AG04449 (cell line): Measurements from ENCODE around the gene INF2.
A peak's percentile ranks its signal among the peaks of the same experiment; 100 is the strongest.

Experiments used
- CTCF ChIA-PET: fragments of 350-600 bp; formaldehyde crosslinking; extraction: SDS; loops from one replicate; lab custom pipeline; 2021; ENCODE audit warnings: antibody characterized with exemption; lab: Yijun Ruan, JAX
- POLR2A ChIA-PET: fragments of 400-600, 350-600 bp; formaldehyde crosslinking; extraction: SDS; loops from one replicate; lab custom pipeline; 2020; ENCODE audit warnings: antibody characterized with exemption, inconsistent platforms; lab: Yijun Ruan, JAX
- DNase-seq: peaks from one replicate; pipeline ENCODE4 v3.0.0-alpha.2; 2010; ENCODE audit warnings: low read depth, low spot score
- H3K4me3 ChIP-seq: 2 replicates; pipeline ENCODE4 v1.5.1; 2011; ENCODE audit warnings: low read depth, mild to moderate bottlenecking, control low read depth, low read length
- CTCF ChIP-seq: IDR thresholded peaks from one replicate; pipeline ENCODE4 v1.5.1; 2011; ENCODE audit warnings: mild to moderate bottlenecking, moderate library complexity, low read length, control low read depth, inconsistent platforms; ENCODE audit not compliant: insufficient read depth; ENCODE audit errors: missing control alignments

The INF2 gene

DNA sequence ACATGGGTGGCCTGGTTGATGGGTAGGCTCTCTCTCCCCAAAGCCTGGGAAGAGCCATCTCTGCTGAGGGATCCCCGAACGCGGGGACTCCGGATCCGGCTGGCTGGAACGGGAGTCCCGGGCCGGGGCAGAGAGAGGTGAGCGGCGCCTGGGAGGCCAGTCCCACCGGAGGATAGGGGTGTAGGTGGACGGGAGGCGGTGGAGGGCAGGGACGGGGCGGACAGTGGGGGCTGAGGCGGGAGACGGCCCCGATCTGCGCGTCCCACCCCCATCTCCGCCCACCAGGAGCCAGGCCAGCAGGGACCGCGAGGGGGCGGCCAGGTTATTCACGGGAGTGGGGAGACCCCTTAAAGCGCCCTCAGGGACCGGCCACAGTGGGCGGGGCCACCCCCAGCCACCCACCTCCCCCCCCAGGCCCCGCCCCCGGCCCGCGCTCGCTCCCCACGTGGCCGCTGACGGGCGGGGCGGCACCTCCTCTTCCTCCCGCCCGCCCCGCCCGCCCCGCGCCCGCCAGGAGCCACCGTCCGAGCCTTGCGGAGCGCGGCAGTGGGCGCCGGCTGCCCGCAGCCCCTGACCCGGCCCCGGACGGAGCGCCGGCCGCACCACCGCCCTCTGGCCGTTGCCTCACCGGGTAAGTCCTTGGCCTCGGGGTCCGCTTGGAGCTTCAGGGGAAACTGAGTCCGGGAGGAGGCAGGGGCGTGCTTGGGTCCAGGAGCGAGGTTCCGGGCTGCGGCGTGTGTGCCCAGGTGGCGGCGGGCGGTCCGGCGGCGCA, at the start of gene INF2:
Gene INF2, plus strand, starts transcription at position 510 of the 772 bp plus-strand sequence. CDS start 11,748 bp downstream, outside the sequence.
- TF ChIP-seq CTCF: no peak
- ChIA-PET POLR2A (no interaction called here), CTCF (interaction anchor here (1.4 to 2.4 kb wide), 5 partner anchors 8 to 137 kb away, joined by 4 to 18 read pairs (median 4); no protein-coding TSS in a partner anchor)
- DNase-seq: no peak
- peak within 1 kb of the TSS; percentile 88 for H3K4me3 ChIP-seq

DNA sequence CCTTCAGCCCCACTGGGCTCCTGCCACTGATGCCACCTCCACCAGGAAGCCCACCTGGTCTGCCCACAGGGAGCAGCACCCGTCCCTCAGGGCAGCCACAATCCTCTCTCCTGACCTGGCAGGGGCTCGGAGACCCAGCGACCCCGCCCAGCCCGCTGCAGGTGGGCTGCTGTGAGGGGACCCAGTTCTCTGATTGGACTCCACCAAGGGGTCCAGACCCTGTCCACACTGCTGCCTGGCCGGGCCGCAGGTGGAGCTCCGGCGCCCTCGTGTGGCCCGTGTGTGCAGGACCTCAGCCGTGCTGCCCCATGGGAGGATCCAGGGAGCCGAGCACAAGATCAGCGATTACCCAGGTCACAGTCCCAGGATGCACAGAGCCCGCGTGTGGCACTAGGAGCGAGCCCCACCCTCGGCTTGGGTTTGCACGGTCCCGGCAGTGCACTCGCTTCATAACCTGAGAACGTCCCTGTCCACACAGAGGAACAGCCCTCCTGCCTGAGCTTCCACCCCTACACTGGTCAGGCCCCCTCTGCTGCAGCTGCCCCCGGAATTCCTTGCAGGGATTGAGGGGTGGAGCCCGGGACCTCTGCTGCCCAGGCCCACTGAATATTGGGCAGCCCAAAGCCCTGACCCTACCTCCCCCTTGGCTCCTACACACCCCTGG, 49.4 kb upstream of the INF2 start:
- peak; percentile 99 for TF ChIP-seq CTCF
- no peak for DNase-seq
- ChIA-PET POLR2A (no interaction called here), CTCF (interaction anchor here (0.6 to 2.5 kb wide), 10 partner anchors 8 to 835 kb away, joined by 3 to 29 read pairs (median 3); no protein-coding TSS in a partner anchor)
- H3K4me3 ChIP-seq: no peak overlapping the region

DNA sequence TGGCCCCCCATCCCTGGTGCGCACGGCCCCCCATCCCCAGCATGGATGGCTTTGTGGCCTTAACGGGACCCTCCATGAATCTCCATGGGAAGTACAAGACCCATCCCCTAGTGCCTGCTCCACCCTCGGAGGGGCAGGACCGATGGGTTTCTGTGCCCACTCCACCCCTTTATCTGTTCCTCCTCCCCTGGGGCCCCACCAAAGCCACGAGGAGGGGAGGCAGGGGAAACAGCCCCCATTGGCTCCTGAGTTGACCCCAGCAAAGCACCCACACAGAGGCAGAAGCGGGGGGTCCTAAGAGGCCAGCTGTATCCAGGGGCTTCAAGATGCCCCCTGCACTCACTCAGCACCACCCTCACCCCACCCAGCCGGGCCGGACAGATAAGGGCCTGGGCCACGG, 48.7 kb upstream of the INF2 start:
- CTCF ChIA-PET: interaction anchor here (0.6 to 2.5 kb wide), 9 partner anchors 8 to 835 kb away, joined by 3 to 29 read pairs (median 3); no protein-coding TSS in a partner anchor
- no peak for DNase-seq
- no peak for TF ChIP-seq CTCF
- POLR2A ChIA-PET: no interaction called here
- H3K4me3 ChIP-seq: no peak overlapping the region

GRCh38 chr14:104641753-104642539, 47.5 kb upstream of the INF2 start:
- no peak for TF ChIP-seq CTCF

GRCh38 chr14:104642540-104642868, 46.9 kb upstream of the INF2 start:
- no peak overlapping the region for H3K4me3 ChIP-seq
- DNase-seq: no peak
- TF ChIP-seq CTCF: no peak
- POLR2A ChIA-PET: no interaction called here
- CTCF ChIA-PET: interaction anchor here (0.8 to 1.5 kb wide), 3 partner anchors 67 to 565 kb away, joined by 3 to 5 read pairs (median 4); no protein-coding TSS in a partner anchor

More at GRCh38 chr14:104641753-104642539, 47.5 kb upstream of the INF2 start:
- ChIA-PET POLR2A (no interaction called here), CTCF (interaction anchor here (0.7 to 1.5 kb wide), 4 partner anchors 15 to 564 kb away, joined by 3 to 5 read pairs (median 4); no protein-coding TSS in a partner anchor)
- DNase-seq: no peak
- H3K4me3 ChIP-seq: no peak overlapping the region

GRCh38 chr14:104643306-104643705, 46.1 kb upstream of the INF2 start:
- DNase-seq: no peak
- no peak overlapping the region for H3K4me3 ChIP-seq
- ChIA-PET POLR2A (no interaction called here), CTCF (interaction anchor here (1.3 to 2.0 kb wide), 3 partner anchors 80 to 565 kb away, joined by 4 to 7 read pairs (median 5); no protein-coding TSS in a partner anchor)
- TF ChIP-seq CTCF: no peak
